ENCODE data around the gene FMNL1.
"Not testable (repeated sequence)": the region's sequence is repeated elsewhere in the genome, so short reads cannot be mapped to it uniquely, and the experiment has no call there.

Gene FMNL1

DNA sequence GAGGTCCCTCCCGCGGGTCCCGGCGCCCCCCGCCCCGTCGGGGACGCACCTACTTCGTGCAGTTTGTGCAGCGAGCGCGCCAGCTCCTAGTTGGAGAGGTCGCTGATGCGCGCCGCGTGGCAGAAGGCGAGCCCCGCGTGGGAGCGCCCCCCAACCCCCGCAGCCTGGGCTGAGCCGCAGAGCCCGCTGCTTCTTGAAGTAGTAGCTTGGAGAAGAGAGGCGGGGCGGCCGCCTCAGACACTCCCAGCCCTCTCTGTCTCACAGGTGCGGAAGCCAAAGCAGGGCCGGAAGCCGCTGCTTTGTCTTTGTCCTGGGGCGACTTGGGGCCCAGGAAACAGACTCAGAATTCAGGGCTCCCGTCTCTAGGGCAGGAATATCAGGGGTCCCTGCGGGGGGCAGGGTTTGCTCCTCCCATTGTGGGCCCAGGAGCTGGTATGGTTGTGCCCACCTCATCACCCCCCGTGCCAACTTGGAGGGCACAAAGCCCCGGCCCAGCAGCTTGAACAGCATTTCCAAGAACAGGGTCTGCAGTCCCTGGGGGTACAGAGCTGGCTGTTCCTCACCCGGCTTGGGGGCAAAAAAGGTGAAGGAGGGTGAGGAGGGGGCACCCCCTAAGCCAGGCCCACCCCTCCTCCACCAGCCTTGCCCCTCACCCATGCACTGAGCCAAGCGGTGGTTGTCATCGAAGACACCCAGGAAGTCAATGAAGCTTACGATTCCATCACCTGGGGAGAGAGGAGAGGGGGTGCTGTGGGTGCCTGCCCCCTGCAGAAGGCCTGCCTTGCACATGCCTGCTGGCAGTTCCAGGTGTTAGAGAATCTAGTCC, 26.7 kb downstream of the FMNL1 start:
- Mint-ChIP-seq H3K4me3 (peak overlapping the region; percentile 38 to 87 (median 71)), H3K36me3 (ENCODE audit: low read depth) (no peaks in the 10 kb centered on the region), H3K9me3 (no peaks in the 10 kb centered on the region), H3K27ac (peak overlapping the region in 1 of 3 experiments; percentile 88), H3K4me1 (peaks cover 7% of the 10 kb centered on the region), H3K27me3 (ENCODE audit: low read depth) (peaks cover 47% of the 10 kb centered on the region)
- TF ChIP-seq, protein P1, sequence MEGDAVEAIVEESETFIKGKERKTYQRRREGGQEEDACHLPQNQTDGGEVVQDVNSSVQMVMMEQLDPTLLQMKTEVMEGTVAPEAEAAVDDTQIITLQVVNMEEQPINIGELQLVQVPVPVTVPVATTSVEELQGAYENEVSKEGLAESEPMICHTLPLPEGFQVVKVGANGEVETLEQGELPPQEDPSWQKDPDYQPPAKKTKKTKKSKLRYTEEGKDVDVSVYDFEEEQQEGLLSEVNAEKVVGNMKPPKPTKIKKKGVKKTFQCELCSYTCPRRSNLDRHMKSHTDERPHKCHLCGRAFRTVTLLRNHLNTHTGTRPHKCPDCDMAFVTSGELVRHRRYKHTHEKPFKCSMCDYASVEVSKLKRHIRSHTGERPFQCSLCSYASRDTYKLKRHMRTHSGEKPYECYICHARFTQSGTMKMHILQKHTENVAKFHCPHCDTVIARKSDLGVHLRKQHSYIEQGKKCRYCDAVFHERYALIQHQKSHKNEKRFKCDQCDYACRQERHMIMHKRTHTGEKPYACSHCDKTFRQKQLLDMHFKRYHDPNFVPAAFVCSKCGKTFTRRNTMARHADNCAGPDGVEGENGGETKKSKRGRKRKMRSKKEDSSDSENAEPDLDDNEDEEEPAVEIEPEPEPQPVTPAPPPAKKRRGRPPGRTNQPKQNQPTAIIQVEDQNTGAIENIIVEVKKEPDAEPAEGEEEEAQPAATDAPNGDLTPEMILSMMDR (IDR thresholded peaks at IDR 0.05; ENCODE audit: unreplicated experiment in 3 of 3), result no peak

DNA sequence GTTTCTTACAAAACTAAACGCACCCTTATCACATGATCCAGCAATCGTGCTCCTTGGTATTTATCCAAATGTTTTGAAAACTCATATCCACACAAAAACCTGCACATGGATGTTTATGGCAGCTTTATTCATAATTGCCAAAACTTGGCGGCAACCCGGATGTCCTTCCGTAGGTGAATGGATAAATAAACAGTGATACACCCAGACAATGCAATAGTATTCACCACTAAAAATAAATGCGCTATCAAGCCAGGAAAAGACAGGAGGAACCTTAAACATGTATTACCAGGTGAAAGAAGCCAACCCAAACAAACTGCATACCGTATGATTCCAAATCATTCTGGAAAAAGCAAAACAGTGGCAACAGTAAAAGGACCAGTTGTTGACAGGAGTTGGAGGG, 30.2 kb downstream of the FMNL1 start:
- H3K36me3 Mint-ChIP-seq (ENCODE audit: low read depth), result no peaks in the 10 kb centered on the region
- H3K27ac Mint-ChIP-seq, result no peak overlapping the region
- H3K9me3 Mint-ChIP-seq, result no peaks in the 10 kb centered on the region
- peaks cover 35% of the 10 kb centered on the region for H3K27me3 Mint-ChIP-seq (ENCODE audit: low read depth)
- TF ChIP-seq, protein P1 (IDR thresholded peaks at IDR 0.05; ENCODE audit: unreplicated experiment in 3 of 3), result no peak
- H3K4me1 Mint-ChIP-seq, result peaks cover 3% of the 10 kb centered on the region
- no peak overlapping the region for H3K4me3 Mint-ChIP-seq

DNA sequence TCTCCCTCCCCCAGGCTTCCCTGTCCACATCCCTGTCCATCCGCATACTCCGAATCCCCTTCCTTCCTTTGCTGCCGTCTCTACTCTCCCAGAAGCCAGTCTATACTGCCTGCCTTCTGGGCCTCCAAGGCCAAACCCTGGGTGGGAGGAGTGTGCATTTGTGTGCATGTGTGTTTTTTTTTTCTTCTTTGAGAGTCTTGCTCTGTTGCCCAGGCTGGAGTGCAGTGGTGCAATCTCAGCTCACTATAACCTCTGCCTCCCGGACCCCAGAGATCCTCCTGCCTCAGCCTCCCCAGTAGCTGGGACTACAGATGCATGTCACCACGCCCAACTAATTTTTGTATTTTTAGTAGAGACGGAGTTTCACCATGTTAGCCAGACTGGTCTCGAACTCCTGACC, 31.6 kb downstream of the FMNL1 start:
- H3K9me3 Mint-ChIP-seq; H3K4me1 Mint-ChIP-seq; H3K4me3 Mint-ChIP-seq; H3K36me3 Mint-ChIP-seq (ENCODE audit: low read depth); H3K27ac Mint-ChIP-seq: not testable (repeated sequence)
- H3K27me3 Mint-ChIP-seq (ENCODE audit: low read depth), result peaks cover 43% of the 10 kb centered on the region

DNA sequence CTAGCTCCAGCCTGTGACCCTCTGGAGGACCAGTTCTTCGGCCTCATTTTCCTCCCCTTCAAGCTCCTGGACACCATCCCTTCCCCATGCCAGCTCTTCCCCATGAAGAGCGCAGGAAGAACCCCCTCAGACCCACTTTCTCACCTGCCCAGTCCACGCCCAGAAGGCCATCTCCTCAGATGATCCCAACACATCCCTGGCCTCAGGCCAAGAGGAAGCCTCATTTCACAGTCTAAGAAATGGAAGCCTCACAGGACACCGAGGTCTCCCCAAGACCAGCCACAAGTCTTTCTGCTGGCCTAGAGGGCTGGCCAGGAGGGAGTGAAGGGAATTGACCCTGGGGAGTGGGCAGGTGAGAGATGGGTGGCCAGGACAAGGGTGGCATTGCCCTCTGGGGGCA, 32.2 kb downstream of the FMNL1 start:
- no peaks in the 10 kb centered on the region for H3K9me3 Mint-ChIP-seq
- H3K27ac Mint-ChIP-seq, result no peak overlapping the region
- H3K4me1 Mint-ChIP-seq, result no peaks in the 10 kb centered on the region
- TF ChIP-seq, protein P1 (IDR thresholded peaks at IDR 0.05; ENCODE audit: unreplicated experiment in 3 of 3), result no peak
- no peak overlapping the region for H3K4me3 Mint-ChIP-seq
- H3K36me3 Mint-ChIP-seq (ENCODE audit: low read depth), result no peaks in the 10 kb centered on the region
- H3K27me3 Mint-ChIP-seq (ENCODE audit: low read depth), result peaks cover 43% of the 10 kb centered on the region

DNA sequence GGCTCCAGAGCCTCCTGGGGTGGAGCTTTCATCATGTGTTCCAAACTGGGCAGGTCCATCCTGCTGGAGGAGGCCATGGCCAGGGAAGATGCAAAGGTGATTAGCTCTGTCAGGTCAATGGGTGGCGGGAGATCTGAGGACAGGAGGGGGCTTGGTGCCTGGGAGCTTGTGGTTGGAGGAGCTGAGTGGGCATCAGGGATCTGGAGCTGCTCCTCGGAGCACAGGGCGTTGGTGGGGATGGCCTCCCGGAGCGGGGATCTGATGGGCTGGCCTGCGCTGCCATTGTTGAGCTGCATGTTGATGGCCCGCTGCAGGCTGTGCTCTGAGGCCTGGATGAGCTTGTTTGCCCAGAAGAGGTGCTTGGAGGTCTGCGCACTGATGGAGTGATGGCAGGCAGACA, 33.7 kb downstream of the FMNL1 start:
- peaks cover 41% of the 10 kb centered on the region for H3K27me3 Mint-ChIP-seq (ENCODE audit: low read depth)
- H3K36me3 Mint-ChIP-seq (ENCODE audit: low read depth), result no peaks in the 10 kb centered on the region
- H3K4me3 Mint-ChIP-seq, result no peak overlapping the region
- no peak overlapping the region for H3K27ac Mint-ChIP-seq
- TF ChIP-seq, protein P1 (IDR thresholded peaks at IDR 0.05; ENCODE audit: unreplicated experiment in 3 of 3), result no peak
- no peaks in the 10 kb centered on the region for H3K4me1 Mint-ChIP-seq
- no peaks in the 10 kb centered on the region for H3K9me3 Mint-ChIP-seq

DNA sequence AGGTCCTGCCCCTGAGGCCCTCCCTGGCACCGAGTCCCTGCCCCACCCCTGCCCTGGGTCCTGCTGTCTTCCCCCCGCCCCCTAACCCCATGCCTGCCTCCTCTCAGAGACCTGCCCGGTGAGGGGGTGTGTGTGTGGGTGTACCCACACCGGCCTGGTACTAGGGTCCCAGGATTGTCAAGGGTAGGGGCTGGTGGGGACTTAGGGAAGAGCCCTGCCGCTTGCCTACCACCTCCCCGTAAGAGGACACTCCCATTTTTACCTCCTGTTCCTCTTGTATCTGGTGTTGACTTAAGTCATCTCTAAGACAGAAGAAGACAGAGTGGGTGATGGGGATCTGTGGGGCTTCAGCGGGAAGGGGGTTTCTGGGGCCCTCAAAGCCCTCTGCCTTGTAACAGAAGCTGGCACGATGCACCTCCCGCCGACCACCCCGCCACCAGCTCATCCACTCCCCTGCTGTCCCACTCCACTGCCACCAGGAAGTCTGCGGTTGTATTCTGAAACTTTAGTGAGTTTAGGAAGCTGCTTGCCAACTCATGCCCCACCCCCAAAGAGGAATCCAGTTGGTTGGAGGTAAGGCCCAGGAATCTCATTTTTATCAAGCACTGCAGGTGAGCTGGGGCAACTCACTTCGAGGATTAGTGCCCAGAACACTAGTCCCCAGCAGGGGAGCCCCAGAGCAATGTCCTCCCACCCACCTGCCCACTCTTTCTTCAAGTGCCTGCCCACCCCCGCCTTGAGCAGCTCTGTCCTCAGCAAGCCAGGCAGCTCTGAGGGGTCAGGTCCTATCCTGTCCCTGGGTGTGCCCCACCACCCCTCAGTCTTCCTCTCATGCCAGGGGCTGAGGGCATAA, 34.7 kb downstream of the FMNL1 start:
- Mint-ChIP-seq H3K27ac (no peak overlapping the region), H3K9me3 (no peaks in the 10 kb centered on the region), H3K4me3 (no peak overlapping the region), H3K36me3 (ENCODE audit: low read depth) (no peaks in the 10 kb centered on the region), H3K27me3 (ENCODE audit: low read depth) (peaks cover 45% of the 10 kb centered on the region), H3K4me1 (peaks cover 1% of the 10 kb centered on the region)
- TF ChIP-seq, protein P1 (IDR thresholded peaks at IDR 0.05; ENCODE audit: unreplicated experiment in 3 of 3), result no peak

All from nephron (organoid).